ENCODE measurements around the gene BTBD17.
"Not testable (repeated sequence)": the region's sequence is repeated elsewhere in the genome, so short reads cannot be mapped to it uniquely, and the experiment has no call there.

Gene BTBD17
- 0 to 1.3 (median 0) reads per million in 4 experiments for total RNA-seq

- no peak for DNase-seq
Measured at GRCh38 chr17:74361230-74362068, at the start of gene BTBD17. BTBD17 (minus strand) TSS chr17:74361868; CDS start chr17:74361819, 49 bp downstream.

- no peak for DNase-seq
Measured at GRCh38 chr17:74410001-74410443, 48.4 kb upstream of the BTBD17 start.

GRCh38 chr17:74408815-74409214 is 47.1 kb upstream of the BTBD17 start:
- no peak for DNase-seq

- DNase-seq, result no peak
Measured at GRCh38 chr17:74408262-74408661, 46.6 kb upstream of the BTBD17 start.

GRCh38 chr17:74407384-74407783 is 45.7 kb upstream of the BTBD17 start:
- no peak for DNase-seq

- DNase-seq, result not testable (repeated sequence)
Measured at GRCh38 chr17:74405311-74405710, 43.6 kb upstream of the BTBD17 start.

- DNase-seq, result no peak
Measured at GRCh38 chr17:74404789-74405188, 43.1 kb upstream of the BTBD17 start.

GRCh38 chr17:74404218-74404617 is 42.5 kb upstream of the BTBD17 start:
- no peak for DNase-seq

GRCh38 chr17:74403512-74404137 is 42.0 kb upstream of the BTBD17 start:
- no peak for DNase-seq

- no peak for DNase-seq
Measured at GRCh38 chr17:74402048-74402447, 40.4 kb upstream of the BTBD17 start.

GRCh38 chr17:74396567-74396966 is 34.9 kb upstream of the BTBD17 start:
- no peak for DNase-seq

- no peak for DNase-seq
Measured at GRCh38 chr17:74394977-74395376, 33.3 kb upstream of the BTBD17 start.

GRCh38 chr17:74394275-74394950 is 32.7 kb upstream of the BTBD17 start:
- DNase-seq, result no peak

- DNase-seq, result no peak
Measured at GRCh38 chr17:74393346-74393942, 31.8 kb upstream of the BTBD17 start.

GRCh38 chr17:74392848-74393247 is 31.2 kb upstream of the BTBD17 start:
- no peak for DNase-seq

GRCh38 chr17:74391771-74392170 is 30.1 kb upstream of the BTBD17 start:
- DNase-seq, result no peak

GRCh38 chr17:74390680-74391653 is 29.3 kb upstream of the BTBD17 start:
- no peak for DNase-seq

GRCh38 chr17:74389937-74390679 is 28.4 kb upstream of the BTBD17 start:
- DNase-seq, result no peak

GRCh38 chr17:74389084-74389753 is 27.6 kb upstream of the BTBD17 start:
- DNase-seq, result no peak
